H4 (cell line): ENCODE measurements around the gene B4GALT2. TPM values are rescaled to one million over a fixed set of nuclear protein-coding genes. Genes with fewer than 3 reads are reported as not detected.

Experiments used
- DNase-seq: peaks from one replicate; pipeline ENCODE4 v3.0.0-alpha.2; 2015; ENCODE audit warnings: low spot score
- total RNA-seq: library from RNA; depleted of rRNA; stranded (reverse); fragments of >200 nt; shearing (Covaris generic); gene quantifications from 2 replicates; pipeline ENCODE4 v1.2.3, GENCODE V29; 2014

B4GALT2 gene
- total RNA-seq, 1 experiment from 2014 or later = 92.8 TPM

GRCh38 chr1:44029260-44029910, 50.4 kb downstream of the B4GALT2 start:
- peak; percentile 34 for DNase-seq

- peak; percentile 87 for DNase-seq
Observed at GRCh38 chr1:44029911-44030604, 51.0 kb downstream of the B4GALT2 start.

- no peak for DNase-seq
Observed at GRCh38 chr1:44030605-44031251, 51.7 kb downstream of the B4GALT2 start.

- peak; percentile 79 for DNase-seq
Observed at GRCh38 chr1:44031252-44032169, 52.5 kb downstream of the B4GALT2 start, which contains the start of gene SLC6A9. SLC6A9 (minus strand) TSS chr1:44031462; CDS start chr1:44024277, 7,185 bp downstream.

GRCh38 chr1:44032170-44032790, 53.3 kb downstream of the B4GALT2 start:
- DNase-seq = no peak

- no peak for DNase-seq
Observed at GRCh38 chr1:44033041-44033575, 54.1 kb downstream of the B4GALT2 start.

- no peak for DNase-seq
Observed at GRCh38 chr1:44033756-44034155, 54.7 kb downstream of the B4GALT2 start.

- DNase-seq = no peak
Observed at GRCh38 chr1:44034423-44034822, 55.4 kb downstream of the B4GALT2 start.

GRCh38 chr1:44034976-44035716, 56.1 kb downstream of the B4GALT2 start:
- no peak for DNase-seq

GRCh38 chr1:44035726-44036408, 56.9 kb downstream of the B4GALT2 start:
- no peak for DNase-seq

- peak; percentile 82 for DNase-seq
Observed at GRCh38 chr1:44036409-44037139, 57.6 kb downstream of the B4GALT2 start.

GRCh38 chr1:44037154-44037553, 58.1 kb downstream of the B4GALT2 start:
- no peak for DNase-seq

GRCh38 chr1:44038876-44039657, 60.1 kb downstream of the B4GALT2 start:
- no peak for DNase-seq

- DNase-seq = no peak
Observed at GRCh38 chr1:44040418-44040817, 61.4 kb downstream of the B4GALT2 start.
